Adipocyte (in vitro differentiated cells): ENCODE data around the gene TYW1.
"Not testable (repeated sequence)": the region's sequence is repeated elsewhere in the genome, so short reads cannot be mapped to it uniquely, and the experiment has no call there.

Experiments
- DNase-seq: peaks from one replicate; pipeline ENCODE4 v3.0.0-alpha.2; 2015; ENCODE audit warnings: low read depth
- H3K27me3 ChIP-seq: replicated peaks from 2 replicates; pipeline ENCODE4 v1.7.0; 2013; ENCODE audit warnings: mild to moderate bottlenecking, low read length, moderate library complexity; ENCODE audit not compliant: control insufficient read depth, insufficient read depth
- H3K36me3 ChIP-seq: 2 replicates; pipeline ENCODE4 v1.7.0; 2013; ENCODE audit warnings: low read length, mild to moderate bottlenecking, moderate library complexity; ENCODE audit not compliant: control insufficient read depth, insufficient read depth, severe bottlenecking
- H3K4me1 ChIP-seq: 2 replicates; pipeline ENCODE4 v1.7.0; 2013; ENCODE audit warnings: mild to moderate bottlenecking, low read length, moderate library complexity; ENCODE audit not compliant: control insufficient read depth, insufficient read depth
- H3K4me3 ChIP-seq: 2 replicates; pipeline ENCODE4 v1.7.0; 2013; ENCODE audit warnings: mild to moderate bottlenecking, low read length, moderate library complexity
- H3K9ac ChIP-seq: 2 replicates; pipeline ENCODE4 v1.7.0; 2013; ENCODE audit warnings: mild to moderate bottlenecking, low read length, moderate library complexity
- H3K9me3 ChIP-seq: 2 replicates; pipeline ENCODE4 v1.7.0; 2013; ENCODE audit warnings: mild to moderate bottlenecking, low read length, moderate library complexity; ENCODE audit not compliant: control insufficient read depth

TYW1 gene

DNA sequence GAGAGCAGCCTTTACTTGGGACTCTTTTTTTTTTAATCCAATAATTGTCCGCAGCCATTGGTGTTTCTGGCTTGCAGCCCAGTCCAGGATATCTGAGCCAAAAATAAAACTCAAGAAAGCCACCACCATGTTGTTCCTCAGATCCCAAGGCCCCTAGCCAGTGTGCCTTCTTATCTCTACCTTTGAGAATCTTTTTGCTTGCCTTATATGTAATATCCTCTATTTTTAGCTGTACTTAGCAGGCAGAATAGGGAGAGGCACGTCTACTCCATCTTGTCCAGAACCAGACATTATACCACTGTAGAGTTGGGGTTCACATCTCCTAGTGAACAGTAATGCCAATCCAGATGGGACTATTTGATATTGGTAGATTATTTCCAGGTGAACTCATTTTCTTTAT lies 209.1 kb downstream of the TYW1 start:
- not testable (repeated sequence) for H3K4me3 ChIP-seq, H3K27me3 ChIP-seq, H3K9ac ChIP-seq

DNA sequence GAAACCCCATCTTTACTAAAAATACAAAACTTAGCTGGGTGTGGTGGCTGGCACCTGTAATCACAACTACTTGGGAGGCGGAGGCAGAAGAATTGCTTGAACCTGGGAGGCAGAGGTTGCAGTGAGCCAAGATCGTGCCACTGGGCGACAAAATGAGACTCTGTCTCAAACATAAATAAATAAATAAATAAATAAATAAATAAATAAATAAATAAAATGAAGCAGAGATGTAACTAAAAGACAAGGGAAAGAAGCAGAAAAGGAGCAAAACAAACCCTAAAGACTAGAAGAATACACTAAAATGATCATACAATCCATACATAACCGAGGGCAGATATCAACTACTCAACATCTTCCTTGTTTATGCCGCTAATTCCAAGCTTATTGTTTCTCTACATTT lies 209.8 kb downstream of the TYW1 start:
- no peaks in the 10 kb centered on the region for H3K27me3 ChIP-seq
- no peak overlapping the region for H3K4me3 ChIP-seq
- DNase-seq: no peak
- no peaks in the 10 kb centered on the region for H3K9me3 ChIP-seq
- H3K4me1 ChIP-seq: no peaks in the 10 kb centered on the region
- H3K36me3 ChIP-seq: peaks cover 9% of the 10 kb centered on the region
- no peak overlapping the region for H3K9ac ChIP-seq

More for the DNA sequence above, 209.1 kb downstream of the TYW1 start:
- not testable (repeated sequence) for H3K4me1 ChIP-seq, DNase-seq, H3K9me3 ChIP-seq, H3K36me3 ChIP-seq

DNA sequence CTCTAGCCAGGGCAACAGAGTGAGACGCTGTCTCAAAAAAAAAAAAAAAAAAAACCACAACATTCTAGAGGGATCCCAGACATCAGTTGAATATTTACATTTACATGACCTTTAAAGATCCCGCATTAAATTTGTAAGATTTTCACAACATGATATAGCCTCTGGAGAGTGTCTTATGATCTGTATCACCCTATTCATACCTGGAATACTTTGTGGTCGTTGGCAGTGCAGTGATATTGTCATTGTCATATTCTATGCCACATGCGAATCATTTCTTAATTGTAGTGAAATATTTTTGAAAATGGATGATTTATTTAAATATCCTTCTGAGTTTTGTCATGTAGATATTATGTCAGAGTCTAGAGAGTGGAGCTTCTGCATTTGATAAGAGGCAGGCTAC lies 212.0 kb downstream of the TYW1 start:
- not testable (repeated sequence) for H3K9ac ChIP-seq, H3K36me3 ChIP-seq, H3K27me3 ChIP-seq, DNase-seq, H3K4me3 ChIP-seq, H3K4me1 ChIP-seq, H3K9me3 ChIP-seq

DNA sequence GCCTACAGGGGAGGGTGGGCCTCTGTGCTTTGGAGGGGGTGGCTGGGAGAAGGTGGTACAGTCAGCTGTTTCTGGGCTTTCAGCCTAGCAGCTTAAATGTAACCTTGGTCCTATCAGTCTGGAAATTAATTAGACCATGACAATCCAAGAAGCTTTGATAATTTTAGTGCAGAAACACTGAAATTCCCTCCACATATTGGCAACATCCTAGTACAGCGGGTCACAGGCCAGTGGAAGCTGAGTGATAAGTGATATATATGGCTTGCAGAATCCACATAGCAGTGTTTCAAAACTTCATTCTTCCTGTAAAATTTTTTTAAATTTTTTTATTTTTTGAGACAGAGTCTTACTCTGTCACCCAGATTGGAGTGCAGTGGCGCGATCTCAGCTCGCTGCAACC lies 212.6 kb downstream of the TYW1 start:
- no peak overlapping the region for H3K9ac ChIP-seq

DNA sequence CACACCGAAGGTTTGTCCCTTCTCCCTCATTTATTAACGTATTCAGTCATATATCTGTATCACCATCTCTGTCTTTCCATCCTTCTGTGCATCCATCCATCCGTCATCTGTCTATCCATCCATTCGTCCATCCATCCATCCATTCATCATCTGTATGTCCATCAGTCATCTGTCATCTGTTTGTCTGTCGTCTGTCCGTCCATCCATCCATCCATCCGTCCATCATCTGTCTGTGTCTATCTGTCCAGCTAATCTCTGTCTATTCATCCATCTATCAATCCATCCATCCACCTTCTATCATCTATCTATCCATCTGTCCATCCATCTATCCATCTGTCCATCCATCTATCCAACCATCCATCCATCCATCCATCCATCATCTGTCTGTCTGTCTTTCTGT lies 213.9 kb downstream of the TYW1 start:
- H3K4me3 ChIP-seq: no peak overlapping the region
- no peaks in the 10 kb centered on the region for H3K4me1 ChIP-seq
- no peak overlapping the region for H3K9ac ChIP-seq
- no peaks in the 10 kb centered on the region for H3K9me3 ChIP-seq
- no peaks in the 10 kb centered on the region for H3K27me3 ChIP-seq
- peaks cover 7% of the 10 kb centered on the region for H3K36me3 ChIP-seq
- no peak for DNase-seq

More for the DNA sequence above, 212.6 kb downstream of the TYW1 start:
- DNase-seq: no peak
- no peaks in the 10 kb centered on the region for H3K9me3 ChIP-seq
- H3K4me1 ChIP-seq: no peaks in the 10 kb centered on the region
- no peak overlapping the region for H3K4me3 ChIP-seq
- H3K27me3 ChIP-seq: no peaks in the 10 kb centered on the region
- peaks cover 9% of the 10 kb centered on the region for H3K36me3 ChIP-seq

DNA sequence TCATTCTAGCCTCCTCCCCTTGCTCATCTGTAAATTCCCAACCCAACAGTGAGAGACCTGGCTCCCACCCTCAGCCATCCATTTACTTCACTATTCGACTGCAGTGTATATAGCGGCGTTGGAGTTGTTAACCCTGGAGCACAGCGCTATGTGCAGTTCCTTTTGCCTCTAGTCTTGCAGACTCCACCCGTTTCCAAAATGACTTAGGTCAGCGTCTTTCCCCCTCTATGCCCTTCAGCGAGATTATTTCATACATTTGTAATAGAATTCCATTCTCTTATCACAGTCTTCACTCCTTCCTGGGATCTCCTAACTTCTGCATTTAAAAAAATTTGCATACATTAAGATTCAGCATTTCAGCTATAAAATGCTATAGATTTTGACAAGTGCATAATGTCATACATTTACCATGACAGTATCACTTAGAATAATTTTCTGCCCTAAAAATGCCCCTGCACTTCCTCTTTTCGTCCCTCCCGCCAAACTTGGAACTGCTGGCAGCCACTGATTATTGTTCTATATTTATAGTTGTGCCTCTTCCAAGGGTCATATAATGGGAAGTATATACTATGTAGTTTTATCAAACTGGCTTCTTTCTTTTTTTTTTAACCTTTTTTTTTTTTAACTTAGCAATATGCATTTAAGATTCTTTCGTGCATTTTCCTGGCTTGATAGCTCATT lies 215.2 kb downstream of the TYW1 start:
- not testable (repeated sequence) for H3K4me3 ChIP-seq, DNase-seq, H3K9me3 ChIP-seq, H3K36me3 ChIP-seq, H3K4me1 ChIP-seq, H3K9ac ChIP-seq, H3K27me3 ChIP-seq

DNA sequence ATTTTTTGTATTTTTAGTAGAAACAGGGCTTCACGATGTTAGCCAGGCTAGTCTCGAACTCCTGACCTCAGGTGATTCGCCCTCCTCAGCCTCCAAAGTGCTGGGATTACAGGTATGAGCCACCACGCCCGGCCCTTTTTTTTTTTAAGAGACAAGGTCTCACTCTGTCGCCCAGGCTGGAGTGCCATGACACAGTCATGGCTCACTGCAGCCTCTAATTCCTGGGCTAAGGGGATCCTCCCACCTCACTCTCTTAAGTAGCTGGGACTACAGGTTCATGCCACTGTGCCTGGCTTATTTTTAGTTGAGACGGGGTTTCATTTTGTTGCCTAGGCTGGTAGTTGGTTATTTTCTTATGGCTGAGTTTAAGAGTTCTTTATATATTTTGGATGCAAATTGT lies 216.4 kb downstream of the TYW1 start:
- H3K4me1 ChIP-seq, H3K9ac ChIP-seq: not testable (repeated sequence)

DNA sequence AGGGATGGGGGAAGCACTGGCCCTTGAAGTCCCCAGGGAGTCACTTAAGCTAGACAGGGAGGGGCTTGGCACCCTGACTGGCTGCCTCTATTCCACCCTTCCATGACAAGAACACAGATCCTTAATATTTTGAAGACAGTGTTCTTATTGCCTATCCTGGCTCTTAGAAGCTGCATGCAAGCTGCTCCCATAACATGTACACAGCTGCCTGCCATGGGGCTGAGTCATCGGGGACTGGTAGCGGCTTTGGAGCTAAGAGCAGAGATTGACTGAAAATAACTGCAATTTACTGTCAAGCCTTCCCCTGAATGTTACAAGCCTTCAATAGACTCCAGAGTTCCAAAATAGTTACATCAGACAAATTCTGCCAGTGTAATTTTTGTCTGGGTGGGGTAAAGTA lies 226.9 kb downstream of the TYW1 start:
- H3K4me1 ChIP-seq: peaks cover 12% of the 10 kb centered on the region
- not testable (repeated sequence) for H3K36me3 ChIP-seq, H3K4me3 ChIP-seq, H3K9ac ChIP-seq, H3K27me3 ChIP-seq, H3K9me3 ChIP-seq
- peak; percentile 22 for DNase-seq

More for the DNA sequence above, 216.4 kb downstream of the TYW1 start:
- not testable (repeated sequence) for DNase-seq, H3K36me3 ChIP-seq, H3K9me3 ChIP-seq, H3K4me3 ChIP-seq, H3K27me3 ChIP-seq

DNA sequence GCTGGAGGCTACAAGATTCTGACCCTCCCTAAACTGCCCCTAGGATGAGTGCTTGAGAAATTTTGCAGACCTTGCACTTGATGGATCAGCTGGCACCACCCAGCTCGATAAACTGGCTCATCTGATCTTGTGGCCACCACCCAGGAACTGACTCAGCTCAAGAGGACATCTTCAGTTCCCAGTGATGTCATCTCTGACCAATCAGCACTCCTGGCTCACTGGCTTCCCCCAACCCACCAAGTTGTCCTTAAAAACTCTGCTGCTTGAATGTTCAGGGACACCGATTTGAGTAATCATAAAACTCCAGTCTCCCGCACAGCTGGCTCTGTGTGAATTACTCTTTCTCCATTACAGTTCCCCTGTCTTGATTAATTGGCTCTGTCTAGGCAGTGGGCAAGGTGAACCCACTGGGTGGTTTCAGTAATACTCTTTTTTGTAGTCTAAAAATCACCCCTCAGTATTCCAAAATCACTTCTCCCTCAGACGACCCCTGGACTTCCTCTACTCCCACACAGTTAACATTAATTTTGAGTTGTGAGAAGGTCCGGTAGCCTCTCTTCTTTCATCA lies 229.8 kb downstream of the TYW1 start:
- H3K9ac ChIP-seq, H3K27me3 ChIP-seq, H3K4me3 ChIP-seq, H3K9me3 ChIP-seq, H3K36me3 ChIP-seq: not testable (repeated sequence)
- DNase-seq: peak; percentile 1
- H3K4me1 ChIP-seq: peaks cover 26% of the 10 kb centered on the region

DNA sequence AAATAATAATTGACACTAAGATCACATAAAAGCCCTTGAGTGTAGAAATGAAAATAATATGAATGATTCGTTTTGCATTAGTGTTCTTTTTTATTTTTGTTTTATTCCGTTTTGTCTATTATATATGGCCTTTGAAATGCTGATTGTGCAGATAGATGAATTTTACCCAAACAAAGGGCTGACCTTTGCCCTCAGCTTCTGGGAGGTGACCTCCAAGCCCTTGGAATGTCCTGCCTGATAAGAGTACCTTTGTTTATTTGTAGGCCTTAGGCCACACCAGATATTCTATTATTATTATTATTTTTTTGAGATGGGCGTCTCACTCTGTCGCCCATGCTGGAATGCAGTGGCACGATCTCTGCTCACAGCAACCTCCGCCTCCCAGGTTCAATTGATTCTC lies 230.3 kb downstream of the TYW1 start:
- not testable (repeated sequence) for H3K9me3 ChIP-seq, DNase-seq, H3K9ac ChIP-seq, H3K36me3 ChIP-seq, H3K4me3 ChIP-seq, H3K27me3 ChIP-seq
- H3K4me1 ChIP-seq: peaks cover 26% of the 10 kb centered on the region

DNA sequence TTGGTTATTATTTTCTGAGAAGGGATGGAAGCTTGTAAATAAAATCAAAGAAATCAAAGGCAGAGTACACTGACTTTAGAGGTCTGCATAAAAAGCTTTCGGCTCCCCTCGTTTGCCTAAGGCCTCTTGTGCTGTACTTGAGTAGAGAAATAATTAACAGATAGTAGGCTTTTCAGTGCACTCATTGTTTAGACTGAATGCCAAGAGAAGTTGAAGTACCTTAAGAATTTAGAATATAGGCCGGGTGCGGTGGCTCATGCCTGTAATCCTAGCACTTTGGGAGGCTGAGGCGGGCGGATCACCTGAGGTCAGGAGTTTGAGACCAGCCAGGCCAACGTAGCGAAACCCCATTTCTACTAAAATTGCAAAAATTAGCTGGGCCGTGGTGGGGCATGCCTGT lies 232.4 kb downstream of the TYW1 start:
- Histone ChIP-seq H3K4me1 (peaks cover 24% of the 10 kb centered on the region), H3K9ac (peak overlapping the region; percentile 42)
- not testable (repeated sequence) for DNase-seq, H3K27me3 ChIP-seq, H3K9me3 ChIP-seq, H3K4me3 ChIP-seq, H3K36me3 ChIP-seq

DNA sequence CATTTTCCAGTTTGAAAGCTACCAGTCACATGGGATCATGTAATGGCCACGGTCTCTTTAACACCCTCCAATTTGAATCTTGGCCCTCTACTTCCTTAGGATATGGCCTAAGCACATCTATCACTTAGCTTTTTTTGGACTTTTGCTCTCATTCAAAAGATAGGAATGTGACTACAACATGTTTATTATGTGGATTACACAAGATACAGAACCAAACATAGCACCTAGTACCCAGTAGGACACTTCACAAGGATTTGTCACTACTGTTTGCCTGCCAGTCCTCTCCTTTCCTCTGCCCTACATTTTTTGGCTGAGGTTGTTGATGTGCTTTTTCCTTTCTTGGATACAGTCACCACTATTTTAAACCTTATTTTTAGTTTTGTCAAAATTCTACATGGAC lies 233.4 kb downstream of the TYW1 start:
- H3K4me3 ChIP-seq, H3K27me3 ChIP-seq, H3K36me3 ChIP-seq, H3K9me3 ChIP-seq: not testable (repeated sequence)
- peak; percentile 5 for DNase-seq
- H3K9ac ChIP-seq: peak overlapping the region; percentile 71
- H3K4me1 ChIP-seq: peaks cover 24% of the 10 kb centered on the region
